Sigmoid colon (tissue), 7 donors: ENCODE data around the gene OR6B1. TPM values are rescaled to one million over a fixed set of nuclear protein-coding genes. Genes with fewer than 3 reads are reported as not detected.

Source experiments
- DNase-seq: peaks from one replicate; pipeline ENCODE4 v3.0.0-alpha.2; 2019
- H3K27ac ChIP-seq, 4 donors: fragments of 200-600 bp; sonication (generic); one replicate each; pipeline ENCODE4 v1.5.1; 2016 to 2019; ENCODE audit warnings: mild to moderate bottlenecking in 1 of 4
- H3K27me3 ChIP-seq, 3 donors: fragments of 200-600 bp; sonication (generic); one replicate each; pipeline ENCODE4 v1.5.1; 2019; ENCODE audit warnings: mild to moderate bottlenecking in 1 of 3
- H3K36me3 ChIP-seq, 4 donors: fragments of 200-600 bp; sonication (generic); one replicate each; pipeline ENCODE4 v1.5.1; 2016 to 2019
- H3K4me1 ChIP-seq, 4 donors: fragments of 200-600 bp; sonication (generic); one replicate each; pipeline ENCODE4 v1.5.1; 2017 to 2019
- H3K4me3 ChIP-seq, 4 donors: fragments of 200-600 bp; sonication (generic); one replicate each; pipeline ENCODE4 v1.5.1; 2017 to 2019; ENCODE audit warnings: mild to moderate bottlenecking in 2 of 4, moderate library complexity in 1 of 4
- H3K9me3 ChIP-seq, 4 donors: fragments of 200-600 bp in 3 of 4; sonication (generic) in 3 of 4; one replicate each; pipeline versions ENCODE4 v1.5.1 to v1.6.1; 2013 to 2019
- EP300 ChIP-seq, 4 donors: sonication (generic); formaldehyde crosslinking; IDR thresholded peaks; one replicate each; pipeline ENCODE4 v1.6.1; 2017; ENCODE audit warnings: antibody characterized with exemption in 4 of 4
- POLR2A ChIP-seq, 2 donors: fragments of 450-650 bp; IDR thresholded peaks; one replicate each; pipeline ENCODE4 v1.6.1; 2016; ENCODE audit warnings: antibody characterized with exemption in 2 of 2, mild to moderate bottlenecking in 2 of 2, moderate library complexity in 2 of 2
- POLR2AphosphoS5 ChIP-seq, 4 donors: sonication (generic); formaldehyde crosslinking; IDR thresholded peaks; one replicate each; pipeline ENCODE4 v1.6.1; 2017; ENCODE audit warnings: antibody characterized with exemption in 4 of 4
- WGBS, 2 donors: extraction: QIAGEN DNeasy Blood & Tissue Kit; methylation state at CpG; one replicate each; pipeline ENCODE4 v1.1.7; 2013; 5-methylcytosine and 5-hydroxymethylcytosine counted together
- intact Hi-C: fragments of 100-400 bp; cut with DNase I; formaldehyde crosslinking; loops from one replicate; pipeline ENCODE4 v1.15.1; 2023
- polyA plus RNA-seq, 3 donors: library from polyadenylated mRNA; stranded (reverse); fragments of 200-250 nt; gene quantifications; one replicate each; pipeline ENCODE4 v1.2.3, GENCODE V29; 2013
- total RNA-seq, 4 donors: library from RNA; depleted of rRNA; stranded (reverse); fragments of >200 nt; gene quantifications; one replicate each; pipeline ENCODE4 v1.1.0, GENCODE V29; 2016
- TF ChIP-seq, protein P1 (sequence below), 4 experiments: fragments of 450-650 bp in 3 of 4; fragments of 200-600 bp in 1 of 4; IDR thresholded peaks; one replicate each; pipeline ENCODE4 v1.5.1; 2016 to 2019; ENCODE audit warnings: antibody characterized with exemption in 4 of 4, mild to moderate bottlenecking in 3 of 4, moderate library complexity in 2 of 4
- donor health status: healthy with polysubstance abuse.
- donor health status: Bipolar disorder and iron deficiency.
- donor health status: healthy.

Gene OR6B1
- total and polyA plus RNA-seq, 7 donors = not detected

DNA sequence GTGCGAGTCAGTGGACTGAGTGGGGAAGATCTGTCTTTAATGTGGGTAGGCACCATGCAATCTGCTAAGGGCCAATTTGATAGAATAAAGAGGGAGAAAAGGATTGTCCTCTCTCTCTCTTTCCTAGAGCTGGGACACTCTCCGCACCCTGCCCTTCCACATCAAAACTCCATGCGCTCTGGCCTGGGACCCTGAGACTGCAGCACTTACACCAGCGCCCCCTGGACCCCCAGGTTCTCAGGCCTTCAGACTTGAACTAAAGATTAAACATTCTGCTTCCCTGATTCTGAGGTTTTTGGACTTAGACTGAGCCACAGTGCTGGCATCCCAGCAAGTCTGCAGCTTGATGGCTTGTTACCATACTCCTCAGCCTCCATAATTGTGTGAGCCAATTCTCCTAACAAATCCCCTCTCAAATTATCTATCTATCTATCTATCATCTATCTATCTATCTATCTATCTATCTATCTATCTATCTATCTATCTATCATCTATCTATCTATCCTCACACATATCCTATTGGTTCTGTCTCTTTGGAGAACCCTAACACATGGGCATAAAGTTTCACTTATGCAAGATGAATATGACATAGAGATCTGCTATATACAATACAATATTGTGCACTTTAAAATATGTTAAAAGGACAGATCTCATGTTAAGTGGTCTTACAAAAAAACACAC lies 26.2 kb downstream of the OR6B1 start:
- WGBS, 2 donors = 52 to 77% methylated on average over 4 of the region's 4 CpGs
- H3K4me1 ChIP-seq = no peaks in the 10 kb centered on the region
- H3K9me3 ChIP-seq = no peaks in the 10 kb centered on the region
- no peak for DNase-seq
- H3K27me3 ChIP-seq = no peaks in the 10 kb centered on the region
- intact Hi-C loops = no loop called here
- H3K27ac ChIP-seq = no peak overlapping the region
- TF ChIP-seq, protein P1, sequence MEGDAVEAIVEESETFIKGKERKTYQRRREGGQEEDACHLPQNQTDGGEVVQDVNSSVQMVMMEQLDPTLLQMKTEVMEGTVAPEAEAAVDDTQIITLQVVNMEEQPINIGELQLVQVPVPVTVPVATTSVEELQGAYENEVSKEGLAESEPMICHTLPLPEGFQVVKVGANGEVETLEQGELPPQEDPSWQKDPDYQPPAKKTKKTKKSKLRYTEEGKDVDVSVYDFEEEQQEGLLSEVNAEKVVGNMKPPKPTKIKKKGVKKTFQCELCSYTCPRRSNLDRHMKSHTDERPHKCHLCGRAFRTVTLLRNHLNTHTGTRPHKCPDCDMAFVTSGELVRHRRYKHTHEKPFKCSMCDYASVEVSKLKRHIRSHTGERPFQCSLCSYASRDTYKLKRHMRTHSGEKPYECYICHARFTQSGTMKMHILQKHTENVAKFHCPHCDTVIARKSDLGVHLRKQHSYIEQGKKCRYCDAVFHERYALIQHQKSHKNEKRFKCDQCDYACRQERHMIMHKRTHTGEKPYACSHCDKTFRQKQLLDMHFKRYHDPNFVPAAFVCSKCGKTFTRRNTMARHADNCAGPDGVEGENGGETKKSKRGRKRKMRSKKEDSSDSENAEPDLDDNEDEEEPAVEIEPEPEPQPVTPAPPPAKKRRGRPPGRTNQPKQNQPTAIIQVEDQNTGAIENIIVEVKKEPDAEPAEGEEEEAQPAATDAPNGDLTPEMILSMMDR (IDR thresholded peaks at IDR 0.05) = no peak
- no peak for TF ChIP-seq EP300 (IDR thresholded peaks at IDR 0.05)
- no peak for TF ChIP-seq POLR2A (IDR thresholded peaks at IDR 0.05)
- TF ChIP-seq POLR2AphosphoS5 (IDR thresholded peaks at IDR 0.05) = no peak
- H3K36me3 ChIP-seq = no peaks in the 10 kb centered on the region
- no peak overlapping the region for H3K4me3 ChIP-seq

DNA sequence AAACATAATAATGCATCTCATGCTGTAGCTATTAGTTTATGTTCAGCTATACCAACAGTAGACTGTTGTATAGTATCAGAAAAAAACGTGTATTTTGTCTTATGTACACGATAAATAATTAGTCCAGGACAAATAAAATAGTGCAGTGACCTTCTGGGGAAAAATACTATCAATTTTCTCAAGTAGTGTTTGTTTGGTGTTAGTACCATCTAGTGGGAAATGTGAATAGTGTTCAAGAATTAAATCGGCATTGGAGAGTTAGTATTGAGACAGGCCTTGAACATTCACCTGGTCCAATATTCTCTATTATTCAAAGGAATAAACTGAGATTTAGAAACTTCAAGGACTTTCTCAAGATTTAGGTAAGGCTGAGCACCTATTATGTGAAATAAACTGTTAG lies 26.9 kb downstream of the OR6B1 start:
- DNase-seq = no peak
- Histone ChIP-seq H3K27ac (no peak overlapping the region), H3K27me3 (no peaks in the 10 kb centered on the region), H3K9me3 (no peaks in the 10 kb centered on the region), H3K4me1 (no peaks in the 10 kb centered on the region), H3K4me3 (no peak overlapping the region), H3K36me3 (no peaks in the 10 kb centered on the region)
- TF ChIP-seq, protein P1 (IDR thresholded peaks at IDR 0.05) = peak in 3 of 4 experiments; percentile 26 to 44 (median 29)
- TF ChIP-seq POLR2AphosphoS5 (IDR thresholded peaks at IDR 0.05) = no peak
- intact Hi-C loops = no loop called here
- WGBS, 2 donors = 6 to 23% methylated on average over 3 of the region's 3 CpGs

DNA sequence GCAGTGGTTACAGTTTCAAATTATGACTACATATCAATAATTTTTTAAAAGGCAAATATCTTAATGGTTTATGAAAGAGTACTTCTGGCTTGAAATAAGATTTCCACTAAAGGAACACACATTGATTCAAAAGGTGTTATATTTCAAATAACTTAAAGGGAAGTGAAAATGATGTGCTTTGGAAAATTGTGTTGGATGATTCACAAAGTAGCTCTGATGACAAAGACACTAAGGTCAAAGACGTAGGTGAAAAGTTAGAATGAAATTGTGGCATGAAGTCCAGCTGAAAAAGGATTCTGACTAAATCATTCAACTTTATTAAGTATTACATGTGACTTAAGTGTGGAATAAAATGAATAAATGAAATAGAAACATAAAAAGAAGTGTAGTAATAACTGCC lies 27.9 kb downstream of the OR6B1 start:
- intact Hi-C loops = no loop called here
- WGBS, 2 donors = 68 to 71% methylated on average over 1 of the region's 1 CpG
- TF ChIP-seq POLR2AphosphoS5 (IDR thresholded peaks at IDR 0.05) = no peak
- H3K27ac ChIP-seq = no peak overlapping the region
- H3K36me3 ChIP-seq = no peaks in the 10 kb centered on the region
- no peak overlapping the region for H3K4me3 ChIP-seq
- H3K9me3 ChIP-seq = no peaks in the 10 kb centered on the region
- no peaks in the 10 kb centered on the region for H3K27me3 ChIP-seq
- no peaks in the 10 kb centered on the region for H3K4me1 ChIP-seq
- no peak for DNase-seq

DNA sequence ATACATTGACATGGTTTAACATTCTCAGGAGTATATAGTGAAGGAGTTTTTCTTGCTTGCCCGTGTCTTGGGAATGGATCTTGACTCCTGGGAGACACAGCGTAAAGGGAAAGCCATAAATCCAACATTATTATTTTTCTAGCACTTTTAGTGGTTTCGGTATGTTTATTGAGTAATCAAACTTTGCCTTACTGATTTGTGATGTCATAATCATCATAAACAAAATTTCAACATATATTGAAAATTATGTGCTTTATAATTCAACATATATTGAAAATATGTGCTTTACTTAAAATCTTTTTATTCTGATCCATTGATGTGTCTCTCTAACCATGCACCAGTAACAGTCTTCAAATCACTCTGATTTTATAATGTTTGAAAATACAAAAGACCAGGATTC lies 28.4 kb downstream of the OR6B1 start:
- no peak for DNase-seq
- H3K27me3 ChIP-seq = no peaks in the 10 kb centered on the region
- no peak overlapping the region for H3K27ac ChIP-seq
- TF ChIP-seq POLR2AphosphoS5 (IDR thresholded peaks at IDR 0.05) (no peak), EP300 (IDR thresholded peaks at IDR 0.05) (no peak), POLR2A (IDR thresholded peaks at IDR 0.05) (no peak)
- TF ChIP-seq, protein P1 (IDR thresholded peaks at IDR 0.05) = no peak
- H3K4me1 ChIP-seq = no peaks in the 10 kb centered on the region
- no peaks in the 10 kb centered on the region for H3K9me3 ChIP-seq
- no peaks in the 10 kb centered on the region for H3K36me3 ChIP-seq
- intact Hi-C loops = no loop called here
- no peak overlapping the region for H3K4me3 ChIP-seq
- 71 to 90% methylated on average over 3 of the region's 3 CpGs for WGBS, 2 donors

DNA sequence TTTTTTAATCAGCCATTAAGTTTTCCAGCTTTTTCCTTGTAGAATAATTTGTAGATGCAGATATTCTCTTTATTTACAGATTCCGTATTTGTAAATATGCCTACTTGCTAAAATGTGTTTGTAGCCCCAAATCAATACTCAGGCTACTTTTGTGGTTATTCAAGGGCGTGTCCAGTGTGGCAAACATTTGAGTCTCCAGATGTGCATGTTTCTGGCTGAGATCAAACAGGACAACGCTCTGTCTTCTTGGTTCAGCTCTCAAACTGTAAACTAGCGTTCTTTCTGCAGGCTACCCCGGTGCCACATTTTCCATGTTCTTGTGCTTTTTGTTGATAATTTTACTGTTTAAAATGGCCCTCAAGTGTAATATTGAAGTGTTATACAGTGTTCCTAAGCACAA lies 32.4 kb downstream of the OR6B1 start:
- intact Hi-C loops = no loop called here
- H3K4me1 ChIP-seq = no peaks in the 10 kb centered on the region
- whole genome bisulfite sequencing, 2 donors = 70 to 75% methylated on average over 5 of the region's 5 CpGs
- no peak for DNase-seq
- H3K4me3 ChIP-seq = no peak overlapping the region
- H3K27me3 ChIP-seq = no peaks in the 10 kb centered on the region
- no peak overlapping the region for H3K27ac ChIP-seq
- TF ChIP-seq EP300 (IDR thresholded peaks at IDR 0.05) (no peak), POLR2A (IDR thresholded peaks at IDR 0.05) (no peak), POLR2AphosphoS5 (IDR thresholded peaks at IDR 0.05) (no peak)
- TF ChIP-seq, protein P1 (IDR thresholded peaks at IDR 0.05) = no peak
- no peaks in the 10 kb centered on the region for H3K9me3 ChIP-seq
- no peaks in the 10 kb centered on the region for H3K36me3 ChIP-seq
